ENCODE results near the gene MEP1B.
A peak's percentile ranks its signal among the peaks of the same experiment; 100 is the strongest.
"Not testable (repeated sequence)": the region's sequence is repeated elsewhere in the genome, so short reads cannot be mapped to it uniquely, and the experiment has no call there.

Gene MEP1B

DNA sequence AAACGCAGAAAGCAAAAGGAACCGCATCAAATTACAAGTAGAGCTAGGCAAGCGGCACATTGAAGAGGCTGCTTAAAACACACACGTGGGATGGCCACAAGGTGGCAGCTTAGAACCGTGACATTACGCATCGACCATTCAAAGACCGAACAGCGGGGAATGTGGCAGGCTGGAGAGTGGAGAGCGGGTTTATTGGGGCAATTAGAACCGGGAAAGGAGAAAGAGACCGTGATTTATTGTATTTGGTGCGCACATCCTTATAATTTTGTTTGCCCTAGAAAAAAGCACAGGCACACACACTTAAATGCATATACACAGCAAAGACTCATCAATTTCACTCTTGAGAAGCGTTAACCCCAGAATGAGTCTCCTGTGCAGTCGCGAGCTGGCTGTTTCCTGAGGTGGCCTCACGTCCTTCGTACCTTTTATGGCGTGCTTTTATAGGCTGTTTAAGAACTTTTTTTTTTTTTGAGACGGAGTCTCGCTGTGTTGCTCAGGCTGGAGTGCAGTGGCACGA, 31.7 kb upstream of the MEP1B start:
- H3K4me1 Mint-ChIP-seq: peaks cover 10% of the 10 kb centered on the region
- TF ChIP-seq, protein P1, sequence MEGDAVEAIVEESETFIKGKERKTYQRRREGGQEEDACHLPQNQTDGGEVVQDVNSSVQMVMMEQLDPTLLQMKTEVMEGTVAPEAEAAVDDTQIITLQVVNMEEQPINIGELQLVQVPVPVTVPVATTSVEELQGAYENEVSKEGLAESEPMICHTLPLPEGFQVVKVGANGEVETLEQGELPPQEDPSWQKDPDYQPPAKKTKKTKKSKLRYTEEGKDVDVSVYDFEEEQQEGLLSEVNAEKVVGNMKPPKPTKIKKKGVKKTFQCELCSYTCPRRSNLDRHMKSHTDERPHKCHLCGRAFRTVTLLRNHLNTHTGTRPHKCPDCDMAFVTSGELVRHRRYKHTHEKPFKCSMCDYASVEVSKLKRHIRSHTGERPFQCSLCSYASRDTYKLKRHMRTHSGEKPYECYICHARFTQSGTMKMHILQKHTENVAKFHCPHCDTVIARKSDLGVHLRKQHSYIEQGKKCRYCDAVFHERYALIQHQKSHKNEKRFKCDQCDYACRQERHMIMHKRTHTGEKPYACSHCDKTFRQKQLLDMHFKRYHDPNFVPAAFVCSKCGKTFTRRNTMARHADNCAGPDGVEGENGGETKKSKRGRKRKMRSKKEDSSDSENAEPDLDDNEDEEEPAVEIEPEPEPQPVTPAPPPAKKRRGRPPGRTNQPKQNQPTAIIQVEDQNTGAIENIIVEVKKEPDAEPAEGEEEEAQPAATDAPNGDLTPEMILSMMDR (IDR thresholded peaks at IDR 0.05): peak; percentile 75
- H3K36me3 Mint-ChIP-seq (ENCODE audit: low read depth): no peaks in the 10 kb centered on the region
- H3K4me3 Mint-ChIP-seq: peak overlapping the region; percentile 77
- H3K27ac Mint-ChIP-seq: no peak overlapping the region
- DNase-seq: peak; percentile 79
- no peaks in the 10 kb centered on the region for H3K9me3 Mint-ChIP-seq
- peaks cover 3% of the 10 kb centered on the region for H3K27me3 Mint-ChIP-seq (ENCODE audit: low read depth, poor library complexity)

- peak overlapping the region; percentile 77 for H3K4me3 Mint-ChIP-seq
- H3K9me3 Mint-ChIP-seq: not testable (repeated sequence)
These were observed 31.2 kb upstream of the MEP1B start for GRCh38 chr18:32158631-32159030.

DNA sequence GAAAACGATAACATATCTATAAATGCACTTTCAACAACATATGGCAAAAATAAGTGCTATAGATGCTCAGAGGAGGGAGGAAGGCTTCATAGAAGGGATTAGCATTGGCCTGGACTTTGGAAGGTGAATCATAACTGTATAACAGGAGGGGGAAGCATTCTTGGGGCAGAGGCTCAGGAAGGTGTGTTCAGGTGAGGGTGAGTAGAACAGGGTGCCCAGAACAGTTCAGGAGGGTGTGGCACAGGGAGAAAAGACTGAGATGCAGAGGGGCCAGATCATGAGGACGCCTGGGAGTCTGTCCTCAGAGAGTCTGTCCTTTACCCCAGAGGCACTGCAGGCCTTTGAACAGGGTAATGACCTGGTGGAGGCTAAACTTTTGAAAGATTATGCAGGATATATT, 29.3 kb upstream of the MEP1B start:
- Mint-ChIP-seq H3K36me3 (ENCODE audit: low read depth) (no peaks in the 10 kb centered on the region), H3K4me1 (peaks cover 10% of the 10 kb centered on the region), H3K9me3 (no peaks in the 10 kb centered on the region), H3K4me3 (no peak overlapping the region), H3K27me3 (ENCODE audit: low read depth, poor library complexity) (peaks cover 3% of the 10 kb centered on the region), H3K27ac (no peak overlapping the region)
- no peak for DNase-seq
- TF ChIP-seq, protein P1 (IDR thresholded peaks at IDR 0.05): no peak

More at GRCh38 chr18:32158631-32159030, 31.2 kb upstream of the MEP1B start:
- H3K4me1 Mint-ChIP-seq; H3K27me3 Mint-ChIP-seq (ENCODE audit: low read depth, poor library complexity); H3K36me3 Mint-ChIP-seq (ENCODE audit: low read depth); H3K27ac Mint-ChIP-seq: not testable (repeated sequence)
- DNase-seq: peak; percentile 3

DNA sequence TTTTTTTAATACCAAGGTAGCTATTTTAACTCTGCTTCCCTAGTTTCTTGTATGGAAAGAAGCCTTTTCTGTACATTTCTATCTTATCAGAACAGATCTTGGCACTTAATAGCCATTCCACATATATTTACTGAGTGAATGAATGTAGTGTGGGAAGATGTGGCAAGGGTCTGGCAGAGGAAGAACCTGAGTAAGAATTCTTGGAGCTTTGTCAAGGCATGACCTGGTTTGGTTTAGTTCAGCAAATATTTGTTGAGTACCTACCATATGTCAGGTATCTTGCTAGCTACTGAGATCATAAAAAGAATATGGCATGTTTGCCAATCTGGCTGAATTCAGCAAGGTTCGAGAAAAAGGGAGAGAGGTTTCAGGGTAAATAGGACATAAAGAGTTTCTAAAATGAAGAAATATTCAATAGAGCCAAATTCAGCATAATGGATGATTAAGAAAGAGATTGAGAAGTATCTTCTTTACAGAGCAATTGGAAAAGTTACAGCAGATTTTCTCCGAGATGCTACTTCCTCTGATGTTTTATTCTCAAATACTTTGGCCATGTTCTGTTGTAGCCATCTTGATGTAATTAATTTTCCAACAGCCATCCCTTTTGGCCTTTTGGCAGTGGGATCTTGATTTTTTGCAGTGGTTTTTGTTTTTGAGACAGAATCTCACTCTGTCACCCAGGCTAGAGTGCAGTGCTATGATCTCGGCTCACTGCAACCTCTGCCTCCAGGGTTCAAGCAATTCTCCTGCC, 21.7 kb upstream of the MEP1B start:
- TF ChIP-seq, protein P1 (IDR thresholded peaks at IDR 0.05): no peak
- H3K9me3 Mint-ChIP-seq: no peaks in the 10 kb centered on the region
- H3K27me3 Mint-ChIP-seq (ENCODE audit: low read depth, poor library complexity): no peaks in the 10 kb centered on the region
- H3K27ac Mint-ChIP-seq: no peak overlapping the region
- no peak overlapping the region for H3K4me3 Mint-ChIP-seq
- DNase-seq: no peak
- H3K36me3 Mint-ChIP-seq (ENCODE audit: low read depth): no peaks in the 10 kb centered on the region
- no peaks in the 10 kb centered on the region for H3K4me1 Mint-ChIP-seq

DNA sequence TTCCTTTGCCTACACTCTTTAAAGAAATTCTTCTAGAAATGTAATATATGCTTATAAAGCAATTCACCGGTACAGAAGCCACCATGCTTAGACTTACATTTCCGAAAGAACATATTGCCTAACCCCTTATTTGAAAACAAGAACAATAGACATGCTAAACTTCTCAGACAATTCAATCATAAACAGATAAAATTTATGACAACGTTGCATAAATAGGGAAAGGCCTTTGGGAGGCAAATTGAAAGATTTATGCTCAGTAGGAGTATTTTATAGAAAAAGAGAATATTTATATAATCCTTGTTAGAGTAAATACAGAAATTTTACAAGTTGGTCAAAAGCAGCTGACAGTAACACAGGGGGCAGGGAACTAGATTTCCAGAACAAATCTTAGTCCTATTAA, 16.2 kb upstream of the MEP1B start:
- TF ChIP-seq, protein P1 (IDR thresholded peaks at IDR 0.05): no peak
- no peaks in the 10 kb centered on the region for H3K4me1 Mint-ChIP-seq
- no peak overlapping the region for H3K27ac Mint-ChIP-seq
- DNase-seq: no peak
- H3K4me3 Mint-ChIP-seq: no peak overlapping the region
- H3K36me3 Mint-ChIP-seq (ENCODE audit: low read depth): no peaks in the 10 kb centered on the region
- no peaks in the 10 kb centered on the region for H3K27me3 Mint-ChIP-seq (ENCODE audit: low read depth, poor library complexity)
- no peaks in the 10 kb centered on the region for H3K9me3 Mint-ChIP-seq

GRCh38 chr18:32174719-32175118, 15.1 kb upstream of the MEP1B start:
- DNase-seq: no peak
- TF ChIP-seq, protein P1 (IDR thresholded peaks at IDR 0.05): no peak
- Mint-ChIP-seq H3K27me3 (ENCODE audit: low read depth, poor library complexity) (no peaks in the 10 kb centered on the region), H3K4me3 (no peak overlapping the region), H3K4me1 (no peaks in the 10 kb centered on the region), H3K36me3 (ENCODE audit: low read depth) (no peaks in the 10 kb centered on the region), H3K27ac (no peak overlapping the region), H3K9me3 (no peaks in the 10 kb centered on the region)

All from nephron progenitor cell (in vitro differentiated cells).